GM12874 (cell line): Measurements from ENCODE around the gene SREBF2.

ENCODE experiments used
- CTCF ChIP-seq: IDR thresholded peaks from 2 replicates; pipeline ENCODE4 v1.5.1; 2011; ENCODE audit warnings: low read depth, mild to moderate bottlenecking, control low read depth, low read length, moderate library complexity; ENCODE audit not compliant: insufficient read depth

The SREBF2 gene

GRCh38 chr22:41875531-41876270, 42.8 kb downstream of the SREBF2 start:
- no peak for TF ChIP-seq CTCF

DNA sequence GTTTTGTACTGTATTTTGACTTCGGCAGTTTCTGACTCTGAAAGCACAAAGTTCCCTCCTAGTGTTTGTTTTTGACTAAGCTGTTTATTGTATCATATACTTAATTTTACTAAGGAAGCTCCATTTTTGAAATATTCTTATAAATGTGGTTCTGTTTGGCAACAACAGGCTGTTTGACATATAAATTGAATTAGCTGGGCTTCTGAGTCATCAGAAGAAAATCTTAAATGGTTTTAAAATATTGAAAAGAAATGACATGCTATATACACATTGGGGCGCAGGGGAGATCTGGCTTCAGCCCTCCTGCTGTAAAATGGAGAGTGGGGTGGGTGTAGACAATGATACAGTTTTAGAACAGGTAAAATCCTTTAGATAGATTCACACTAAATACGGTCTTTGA, 43.4 kb downstream of the SREBF2 start:
- no peak for TF ChIP-seq CTCF

DNA sequence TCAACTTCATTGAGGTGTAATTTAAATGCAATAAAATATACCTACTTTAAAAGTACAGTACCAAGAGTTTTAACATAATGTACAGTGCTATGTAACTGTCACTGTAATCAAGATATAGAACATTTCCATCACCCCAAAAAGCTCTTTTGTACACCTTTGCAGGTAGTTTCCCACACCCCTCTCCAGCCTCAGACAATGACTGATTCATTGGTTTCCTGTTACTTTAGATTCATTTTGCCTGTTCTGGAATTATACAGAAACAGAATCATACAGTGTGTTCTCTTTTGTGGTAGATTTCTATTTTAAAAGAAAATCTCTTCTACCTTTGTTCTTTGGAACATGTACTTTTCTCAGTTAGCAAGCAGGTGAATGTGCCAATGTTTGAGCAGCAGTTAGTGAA, 43.8 kb downstream of the SREBF2 start:
- no peak for TF ChIP-seq CTCF

- no peak for TF ChIP-seq CTCF
Observed at GRCh38 chr22:41880653-41881052, 47.7 kb downstream of the SREBF2 start.

DNA sequence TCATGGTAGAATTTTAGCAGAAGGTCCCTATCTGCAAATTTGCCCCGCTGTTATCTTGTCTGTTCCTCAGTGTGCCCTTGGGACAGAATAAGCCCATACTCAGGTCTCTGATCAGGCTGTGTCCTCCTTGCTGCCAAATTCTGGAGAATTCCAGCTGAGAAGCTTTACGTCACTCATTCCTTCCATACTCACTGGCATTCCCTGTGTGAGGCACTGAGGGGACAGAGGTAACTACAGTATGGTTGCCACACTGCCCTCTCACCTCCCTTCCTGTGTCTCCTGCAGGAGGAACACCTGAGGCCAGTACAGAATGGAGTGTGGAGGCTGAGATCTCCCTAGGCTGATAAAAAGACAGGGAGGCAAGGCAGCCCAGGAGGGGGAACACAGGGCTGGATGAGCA, 50.5 kb downstream of the SREBF2 start:
- TF ChIP-seq CTCF: no peak

- no peak for TF ChIP-seq CTCF
Observed at GRCh38 chr22:41885116-41885515, 52.2 kb downstream of the SREBF2 start.

GRCh38 chr22:41885516-41885915, 52.6 kb downstream of the SREBF2 start:
- TF ChIP-seq CTCF: no peak
